Measurements from ENCODE around the gene TRAF5.

DNA sequence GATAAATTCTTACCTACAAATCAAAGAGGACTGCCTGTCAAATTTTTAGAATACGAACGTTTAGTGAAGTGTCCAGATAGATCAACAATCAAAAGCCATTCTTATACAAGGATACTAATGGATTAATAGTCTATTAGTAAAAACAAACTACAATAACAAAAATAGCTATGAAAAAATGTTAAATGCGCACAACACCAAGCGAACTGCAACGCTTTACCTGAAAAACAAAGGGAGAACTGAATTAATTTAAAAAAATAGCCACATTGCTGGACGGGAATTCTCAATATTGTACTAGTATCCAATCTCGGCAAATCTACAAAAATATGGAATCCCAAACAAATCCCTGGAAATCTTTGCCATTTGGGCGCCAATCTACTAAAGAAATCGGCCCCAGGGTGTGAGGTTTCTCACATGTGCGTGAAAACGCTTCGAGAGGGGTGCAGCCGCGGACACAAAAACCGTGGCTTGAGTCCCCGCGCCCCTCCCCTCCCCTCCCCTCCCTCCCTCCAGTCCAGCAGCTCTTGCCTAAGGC is 55.6 kb downstream of the TRAF5 start:
- TF ChIP-seq, protein P1, sequence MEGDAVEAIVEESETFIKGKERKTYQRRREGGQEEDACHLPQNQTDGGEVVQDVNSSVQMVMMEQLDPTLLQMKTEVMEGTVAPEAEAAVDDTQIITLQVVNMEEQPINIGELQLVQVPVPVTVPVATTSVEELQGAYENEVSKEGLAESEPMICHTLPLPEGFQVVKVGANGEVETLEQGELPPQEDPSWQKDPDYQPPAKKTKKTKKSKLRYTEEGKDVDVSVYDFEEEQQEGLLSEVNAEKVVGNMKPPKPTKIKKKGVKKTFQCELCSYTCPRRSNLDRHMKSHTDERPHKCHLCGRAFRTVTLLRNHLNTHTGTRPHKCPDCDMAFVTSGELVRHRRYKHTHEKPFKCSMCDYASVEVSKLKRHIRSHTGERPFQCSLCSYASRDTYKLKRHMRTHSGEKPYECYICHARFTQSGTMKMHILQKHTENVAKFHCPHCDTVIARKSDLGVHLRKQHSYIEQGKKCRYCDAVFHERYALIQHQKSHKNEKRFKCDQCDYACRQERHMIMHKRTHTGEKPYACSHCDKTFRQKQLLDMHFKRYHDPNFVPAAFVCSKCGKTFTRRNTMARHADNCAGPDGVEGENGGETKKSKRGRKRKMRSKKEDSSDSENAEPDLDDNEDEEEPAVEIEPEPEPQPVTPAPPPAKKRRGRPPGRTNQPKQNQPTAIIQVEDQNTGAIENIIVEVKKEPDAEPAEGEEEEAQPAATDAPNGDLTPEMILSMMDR (conservative IDR thresholded peaks at IDR 0.05; ENCODE audit: low read length) = no peak
- no peak for TF ChIP-seq EZH2phosphoT487 (IDR thresholded peaks at IDR 0.05; ENCODE audit: borderline replicate concordance)
